ENCODE data around the gene ALDH16A1. TPM values are rescaled to one million over a fixed set of nuclear protein-coding genes. Genes with fewer than 3 reads are reported as not detected.
"Not testable (repeated sequence)": the region's sequence is repeated elsewhere in the genome, so short reads cannot be mapped to it uniquely, and the experiment has no call there.

ALDH16A1 gene
- total RNA-seq, 4 donors from 2014 or later: 33.9 to 70.5 (median 63.5) TPM

GRCh38 chr19:49442354-49442753, 10.7 kb upstream of the ALDH16A1 start:
- no peaks in the 10 kb centered on the region for H3K9me3 ChIP-seq
- 5 to 9% methylated on average over 11 of the region's 11 CpGs for WGBS, 2 donors
- H3K27ac ChIP-seq: peak overlapping the region; percentile 75 to 88 (median 83)
- no peak for TF ChIP-seq POLR2A (IDR thresholded peaks at IDR 0.05)
- TF ChIP-seq EP300 (IDR thresholded peaks at IDR 0.05): no peak
- TF ChIP-seq CTCF (IDR thresholded peaks at IDR 0.05): no peak
- DNase-seq (ENCODE audit: low spot score in 2 of 2): peak; percentile 69 to 79
- peaks cover 0 to 16% (median 0%) of the 10 kb centered on the region in 3 donors for H3K36me3 ChIP-seq
- peaks cover 0 to 51% of the 10 kb centered on the region in 2 donors for H3K27me3 ChIP-seq
- H3K4me1 ChIP-seq: peaks cover 0 to 44% (median 0%) of the 10 kb centered on the region in 4 donors
- peak overlapping the region in 3 of 4 donors; percentile 53 to 59 (median 58) for H3K4me3 ChIP-seq

GRCh38 chr19:49442771-49443365, 10.2 kb upstream of the ALDH16A1 start:
- Histone ChIP-seq H3K36me3 (peaks cover 0 to 21% (median 0%) of the 10 kb centered on the region in 3 donors), H3K27me3 (peaks cover 0 to 45% of the 10 kb centered on the region in 2 donors), H3K4me3 (peak overlapping the region; percentile 48 to 59 (median 56)), H3K9me3 (no peaks in the 10 kb centered on the region), H3K4me1 (peaks cover 0 to 50% (median 0%) of the 10 kb centered on the region in 4 donors), H3K27ac (peak overlapping the region; percentile 75 to 88 (median 83))
- no peak for TF ChIP-seq POLR2A (IDR thresholded peaks at IDR 0.05)
- no peak for TF ChIP-seq EP300 (IDR thresholded peaks at IDR 0.05)
- TF ChIP-seq CTCF (IDR thresholded peaks at IDR 0.05): no peak
- DNase-seq (ENCODE audit: low spot score in 2 of 2): peak; percentile 96 to 97
- WGBS, 2 donors: 1% methylated on average over 39 to 41 of the region's 43 CpGs

- TF ChIP-seq EP300 (IDR thresholded peaks at IDR 0.05) (peak; percentile 52 to 77), CTCF (IDR thresholded peaks at IDR 0.05) (peak; percentile 73 to 98 (median 94)), POLR2A (IDR thresholded peaks at IDR 0.05) (no peak)
- Histone ChIP-seq H3K27me3 (peaks cover 0 to 39% of the 10 kb centered on the region in 2 donors), H3K9me3 (no peaks in the 10 kb centered on the region), H3K4me1 (peaks cover 0 to 55% (median 0%) of the 10 kb centered on the region in 4 donors), H3K27ac (peak overlapping the region; percentile 75 to 88 (median 83)), H3K4me3 (peak overlapping the region; percentile 48 to 59 (median 56)), H3K36me3 (peaks cover 0 to 27% (median 0%) of the 10 kb centered on the region in 3 donors)
- peak; percentile 92 to 93 for DNase-seq (ENCODE audit: low spot score in 2 of 2)
- WGBS, 2 donors: 0 to 1% methylated on average over 38 of the region's 47 CpGs
These were observed 9.5 kb upstream of the ALDH16A1 start for GRCh38 chr19:49443366-49444099.

GRCh38 chr19:49444100-49444700, 8.8 kb upstream of the ALDH16A1 start:
- not testable (repeated sequence) for H3K4me3 ChIP-seq; DNase-seq (ENCODE audit: low spot score in 2 of 2); H3K27ac ChIP-seq; H3K9me3 ChIP-seq
- H3K27me3 ChIP-seq: peaks cover 0 to 32% of the 10 kb centered on the region in 2 donors
- WGBS, 2 donors: 57 to 60% methylated on average over 5 of the region's 5 CpGs
- peaks cover 0 to 57% (median 0%) of the 10 kb centered on the region in 4 donors for H3K4me1 ChIP-seq
- H3K36me3 ChIP-seq: peaks cover 0 to 33% (median 3%) of the 10 kb centered on the region in 3 donors

- 67 to 78% methylated on average over 3 of the region's 3 CpGs for WGBS, 2 donors
- Histone ChIP-seq H3K9me3 (no peaks in the 10 kb centered on the region), H3K4me3 (no peak overlapping the region), H3K27me3 (peaks cover 0 to 14% of the 10 kb centered on the region in 2 donors), H3K27ac (no peak overlapping the region), H3K36me3 (peaks cover 0 to 44% (median 5%) of the 10 kb centered on the region in 3 donors), H3K4me1 (peaks cover 0 to 59% (median 4%) of the 10 kb centered on the region in 4 donors)
- DNase-seq (ENCODE audit: low spot score in 2 of 2): no peak
- TF ChIP-seq EP300 (IDR thresholded peaks at IDR 0.05): no peak
- no peak for TF ChIP-seq POLR2A (IDR thresholded peaks at IDR 0.05)
- no peak for TF ChIP-seq CTCF (IDR thresholded peaks at IDR 0.05)
These were observed 7.0 kb upstream of the ALDH16A1 start for GRCh38 chr19:49445997-49446396.
